Fibroblast of lung (primary cell): ENCODE data around the gene SRSF5. TPM values are rescaled to one million over a fixed set of nuclear protein-coding genes. Genes with fewer than 3 reads are reported as not detected.

Experiments
- DNase-seq, 2 donors: peaks; one replicate each; pipeline versions ENCODE4 v3.0.0 to v3.0.0-alpha.2; 2010; ENCODE audit warnings: low read depth in 2 of 2
- H2AFZ ChIP-seq: 2 replicates; pipeline ENCODE4 v1.5.1; 2012; ENCODE audit warnings: low read length, control low read depth, inconsistent platforms
- H3K27ac ChIP-seq: 2 replicates; pipeline ENCODE4 v1.5.1; 2011; ENCODE audit warnings: low read length, control low read depth; ENCODE audit not compliant: insufficient read depth
- H3K27me3 ChIP-seq: 2 replicates; pipeline ENCODE4 v1.5.1; 2011; ENCODE audit warnings: mild to moderate bottlenecking, low read length; ENCODE audit not compliant: control insufficient read depth, insufficient read depth
- H3K36me3 ChIP-seq: 2 replicates; pipeline ENCODE4 v1.5.1; 2011; ENCODE audit warnings: low read length; ENCODE audit not compliant: control insufficient read depth, insufficient read depth
- H3K4me1 ChIP-seq: 2 replicates; pipeline ENCODE4 v1.5.1; 2011; ENCODE audit warnings: low read length; ENCODE audit not compliant: control insufficient read depth, insufficient read depth; ENCODE audit errors: extremely low read depth
- H3K4me2 ChIP-seq: 2 replicates; pipeline ENCODE4 v1.5.1; 2011; ENCODE audit warnings: low read length, control low read depth; ENCODE audit not compliant: insufficient read depth; ENCODE audit errors: extremely low read depth
- H3K4me3 ChIP-seq, 4 experiments: fragments of 200-600 bp in 1 of 4; sonication (generic) in 1 of 4; replicated peaks in 1 of 4; 2 replicates each; pipeline ENCODE4 v1.5.1; 2011 to 2016; ENCODE audit warnings: low read length in 4 of 4, low read depth in 3 of 4, mild to moderate bottlenecking in 3 of 4, control low read depth in 2 of 4, inconsistent platforms in 1 of 4, mixed read lengths in 1 of 4; ENCODE audit not compliant: insufficient read depth in 1 of 4; ENCODE audit errors: control extremely low read depth in 1 of 4
- H3K79me2 ChIP-seq: 2 replicates; pipeline ENCODE4 v1.5.1; 2012; ENCODE audit warnings: mild to moderate bottlenecking, low read length, inconsistent platforms; ENCODE audit not compliant: control insufficient read depth, insufficient read depth
- H3K9ac ChIP-seq: 2 replicates; pipeline ENCODE4 v1.5.1; 2011; ENCODE audit warnings: mild to moderate bottlenecking, low read length, control low read depth; ENCODE audit not compliant: insufficient read depth
- H3K9me3 ChIP-seq: 2 replicates; pipeline ENCODE4 v1.5.1; 2012; ENCODE audit warnings: low read depth, low read length; ENCODE audit not compliant: control insufficient read depth, insufficient read depth
- H4K20me1 ChIP-seq: 2 replicates; pipeline ENCODE4 v1.5.1; 2011; ENCODE audit warnings: low read length; ENCODE audit not compliant: control insufficient read depth, insufficient read depth; ENCODE audit errors: extremely low read depth
- EZH2 ChIP-seq: IDR thresholded peaks from 2 replicates; pipeline ENCODE4 v1.5.1; 2012; ENCODE audit warnings: low read length, control low read depth, mild to moderate bottlenecking; ENCODE audit errors: missing control alignments
- polyA plus RNA-seq, 2 donors: library from polyadenylated mRNA; depleted of rRNA in 1 of 2; stranded (reverse) in 1 of 2; unstranded in 1 of 2; fragments of >200 nt; gene quantifications; 2 replicates each; pipeline ENCODE4 v1.2.1, GENCODE V29; 2011 to 2012; ENCODE audit warnings: missing spikeins in 1 of 2
- total RNA-seq: library from RNA; depleted of rRNA; stranded (reverse); fragments of >200 nt; gene quantifications from 2 replicates; pipeline ENCODE4 v1.2.1, GENCODE V29; 2014
- TF ChIP-seq, protein P1 (sequence below), 2 donors: IDR thresholded peaks in 1 of 2; conservative IDR thresholded peaks in 1 of 2; 1 replicate in 1 of 2; 2 replicates in 1 of 2; pipeline ENCODE4 v1.5.1; 2011 to 2012; ENCODE audit warnings: low read length in 2 of 2, control low read depth in 1 of 2, inconsistent platforms in 1 of 2, low read depth in 1 of 2, mild to moderate bottlenecking in 1 of 2

The SRSF5 gene
- total and polyA plus RNA-seq, 2 donors (not counting 1 experiment from before 2014, with no cell fraction given) = 141 to 283 TPM

- TF ChIP-seq, protein P1, sequence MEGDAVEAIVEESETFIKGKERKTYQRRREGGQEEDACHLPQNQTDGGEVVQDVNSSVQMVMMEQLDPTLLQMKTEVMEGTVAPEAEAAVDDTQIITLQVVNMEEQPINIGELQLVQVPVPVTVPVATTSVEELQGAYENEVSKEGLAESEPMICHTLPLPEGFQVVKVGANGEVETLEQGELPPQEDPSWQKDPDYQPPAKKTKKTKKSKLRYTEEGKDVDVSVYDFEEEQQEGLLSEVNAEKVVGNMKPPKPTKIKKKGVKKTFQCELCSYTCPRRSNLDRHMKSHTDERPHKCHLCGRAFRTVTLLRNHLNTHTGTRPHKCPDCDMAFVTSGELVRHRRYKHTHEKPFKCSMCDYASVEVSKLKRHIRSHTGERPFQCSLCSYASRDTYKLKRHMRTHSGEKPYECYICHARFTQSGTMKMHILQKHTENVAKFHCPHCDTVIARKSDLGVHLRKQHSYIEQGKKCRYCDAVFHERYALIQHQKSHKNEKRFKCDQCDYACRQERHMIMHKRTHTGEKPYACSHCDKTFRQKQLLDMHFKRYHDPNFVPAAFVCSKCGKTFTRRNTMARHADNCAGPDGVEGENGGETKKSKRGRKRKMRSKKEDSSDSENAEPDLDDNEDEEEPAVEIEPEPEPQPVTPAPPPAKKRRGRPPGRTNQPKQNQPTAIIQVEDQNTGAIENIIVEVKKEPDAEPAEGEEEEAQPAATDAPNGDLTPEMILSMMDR (conservative IDR thresholded peaks at IDR 0.05 in 1 of 2, IDR thresholded peaks at IDR 0.05 in 1 of 2; ENCODE audit: low read depth in 1 of 2, low read length in 2 of 2) = no peak
- no peak for TF ChIP-seq EZH2
- H3K4me2 ChIP-seq = no peak overlapping the region
- no peak overlapping the region for H2AFZ ChIP-seq
- DNase-seq = no peak
- no peak overlapping the region for H3K27ac ChIP-seq
- H3K9ac ChIP-seq = no peak overlapping the region
- no peaks in the 10 kb centered on the region for H3K79me2 ChIP-seq
- H4K20me1 ChIP-seq = no peaks in the 10 kb centered on the region
- H3K4me1 ChIP-seq = no peaks in the 10 kb centered on the region
- H3K4me3 ChIP-seq = no peak overlapping the region
- H3K27me3 ChIP-seq = no peaks in the 10 kb centered on the region
- no peaks in the 10 kb centered on the region for H3K36me3 ChIP-seq
- no peaks in the 10 kb centered on the region for H3K9me3 ChIP-seq
Observed at GRCh38 chr14:69754487-69754886, 12.5 kb upstream of the SRSF5 start.

DNA sequence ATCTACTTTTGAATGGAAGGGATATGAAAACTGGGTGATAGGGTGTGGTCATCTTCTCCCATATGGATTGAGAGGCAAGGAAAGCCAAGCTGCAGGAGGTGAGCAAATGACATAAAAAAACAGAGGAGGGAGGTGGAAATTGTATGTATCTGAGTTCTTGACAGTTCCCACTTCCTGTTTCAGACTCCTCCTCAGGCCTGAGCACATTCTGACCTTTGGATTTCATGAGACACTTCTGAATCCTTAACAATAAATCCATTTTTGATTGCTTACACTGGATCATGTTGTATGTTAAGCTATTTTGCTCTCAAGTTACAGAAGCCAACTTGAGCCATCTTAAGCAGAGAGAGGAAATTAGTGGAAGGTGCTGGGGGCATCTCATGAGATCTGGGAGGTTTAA is 11.6 kb upstream of the SRSF5 start:
- Histone ChIP-seq H3K9ac (no peak overlapping the region), H3K27ac (no peak overlapping the region), H3K4me3 (no peak overlapping the region), H3K36me3 (no peaks in the 10 kb centered on the region), H3K27me3 (no peaks in the 10 kb centered on the region), H3K79me2 (no peaks in the 10 kb centered on the region), H3K4me2 (no peak overlapping the region), H3K4me1 (no peaks in the 10 kb centered on the region), H3K9me3 (no peaks in the 10 kb centered on the region), H2AFZ (no peak overlapping the region), H4K20me1 (no peaks in the 10 kb centered on the region)
- no peak for DNase-seq
- TF ChIP-seq, protein P1 (conservative IDR thresholded peaks at IDR 0.05 in 1 of 2, IDR thresholded peaks at IDR 0.05 in 1 of 2; ENCODE audit: low read depth in 1 of 2, low read length in 2 of 2) = no peak
- TF ChIP-seq EZH2 = no peak

DNA sequence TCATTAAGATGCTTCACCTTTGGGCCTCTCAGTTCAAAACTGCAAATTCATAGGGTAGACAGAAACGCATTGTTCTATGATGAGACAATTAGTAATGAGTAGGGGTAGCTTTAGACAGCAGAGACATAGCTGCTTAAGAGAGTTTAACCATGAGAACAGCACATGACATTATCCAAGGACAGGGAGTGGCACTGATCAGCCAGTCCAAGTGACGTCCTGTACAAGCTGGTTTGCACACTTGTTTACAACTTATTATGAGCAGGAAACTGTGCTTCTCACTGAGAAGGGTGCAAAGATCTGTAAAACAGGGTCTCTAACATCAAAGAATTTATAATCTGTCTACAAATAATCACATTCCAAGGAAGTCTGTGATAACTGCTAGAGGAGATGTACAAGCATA is 11.2 kb upstream of the SRSF5 start:
- no peak overlapping the region for H3K9ac ChIP-seq
- H3K4me1 ChIP-seq = no peaks in the 10 kb centered on the region
- no peaks in the 10 kb centered on the region for H3K27me3 ChIP-seq
- no peak overlapping the region for H2AFZ ChIP-seq
- H3K79me2 ChIP-seq = no peaks in the 10 kb centered on the region
- DNase-seq = no peak
- no peaks in the 10 kb centered on the region for H3K9me3 ChIP-seq
- H3K27ac ChIP-seq = no peak overlapping the region
- no peak overlapping the region for H3K4me2 ChIP-seq
- no peak for TF ChIP-seq EZH2
- TF ChIP-seq, protein P1 (conservative IDR thresholded peaks at IDR 0.05 in 1 of 2, IDR thresholded peaks at IDR 0.05 in 1 of 2; ENCODE audit: low read depth in 1 of 2, low read length in 2 of 2) = no peak
- H4K20me1 ChIP-seq = no peaks in the 10 kb centered on the region
- no peaks in the 10 kb centered on the region for H3K36me3 ChIP-seq
- H3K4me3 ChIP-seq = no peak overlapping the region
